ENCODE results near the gene UBTD1.
A peak's percentile ranks its signal among the peaks of the same experiment; 100 is the strongest.

- no peak for TF ChIP-seq YY1 (IDR thresholded peaks at IDR 0.05; ENCODE audit: low read depth)
- TF ChIP-seq TAF1 (IDR thresholded peaks at IDR 0.05; ENCODE audit: low read depth), result no peak
- TF ChIP-seq TEAD4 (IDR thresholded peaks at IDR 0.05), result no peak
- TF ChIP-seq REST (IDR thresholded peaks at IDR 0.05; ENCODE audit: low read depth), result no peak
- TF ChIP-seq USF1 (IDR thresholded peaks at IDR 0.05), result no peak
- TF ChIP-seq RAD21 (IDR thresholded peaks at IDR 0.05; ENCODE audit: low read depth), result peak; percentile 87
- TF ChIP-seq EP300 (IDR thresholded peaks at IDR 0.05; ENCODE audit: borderline replicate concordance), result no peak
- no peak for TF ChIP-seq CEBPB (IDR thresholded peaks at IDR 0.05)
- no peak for TF ChIP-seq FOXM1 (IDR thresholded peaks at IDR 0.05; ENCODE audit: borderline replicate concordance, low read depth)
- no peak for TF ChIP-seq MAX (IDR thresholded peaks at IDR 0.05)
- TF ChIP-seq NFIC (IDR thresholded peaks at IDR 0.05), result no peak
Measured at GRCh38 chr10:97612386-97612785, 113.7 kb downstream of the UBTD1 start.
